Right lung (tissue), 5 donors: ENCODE results near the gene PSG7. TPM values are rescaled to one million over a fixed set of nuclear protein-coding genes. Genes with fewer than 3 reads are reported as not detected.

Experiments used
- polyA plus RNA-seq, 5 donors: library from polyadenylated mRNA; unstranded; fragments of 120-200 nt; gene quantifications; one replicate each; pipeline versions ENCODE4 v1.2.1 to v1.2.3, GENCODE V29; 2013; ENCODE audit warnings: inconsistent platforms in 1 of 5, low replicate concordance in 1 of 5; ENCODE audit not compliant: insufficient read length in 5 of 5, insufficient read depth in 1 of 5

Gene PSG7
- polyA plus RNA-seq, 5 donors: 0.47 TPM; not detected in 4

Other genes starting within 250 kb of the PSG7 start
- under 1 TPM in 1 of 5 donors, not detected in 4; 0.34 TPM for gene PSG3, start 196.7 kb downstream of the PSG7 start, polyA plus RNA-seq
- gene PSG8, start 171.5 kb downstream of the PSG7 start, polyA plus RNA-seq: under 1 TPM in 1 of 5 donors, not detected in 4; 0.12 TPM
- 1 to 10 TPM in 1 of 5 donors, under 1 TPM in 1, not detected in 3; 0.21 to 1.0 TPM for gene PSG1, start 57.5 kb downstream of the PSG7 start, polyA plus RNA-seq
- under 1 TPM in 2 of 5 donors, not detected in 3; 0.20 to 0.30 TPM for gene PSG6, start 19.3 kb downstream of the PSG7 start, polyA plus RNA-seq
- under 1 TPM in 1 of 5 donors, not detected in 4; 0.37 TPM for gene PSG11, start 89.3 kb upstream of the PSG7 start, polyA plus RNA-seq
- gene PSG2, start 145.5 kb upstream of the PSG7 start, polyA plus RNA-seq: under 1 TPM in 1 of 5 donors, not detected in 4; 0.50 TPM
- under 1 TPM in 2 of 5 donors, not detected in 3; 0.24 to 0.68 TPM for gene PSG5, start 249.3 kb upstream of the PSG7 start, polyA plus RNA-seq